DOHH2 (cell line): Measurements from ENCODE around the gene EIF2B4.
A peak's percentile ranks its signal among the peaks of the same experiment; 100 is the strongest.

Source experiments
- H3F3A ChIP-seq: fragments of 200-600 bp; sonication (generic), shearing (Covaris generic); 2 replicates; pipeline ENCODE4 v1.6.0; 2016; ENCODE audit warnings: antibody characterized with exemption, mild to moderate bottlenecking; ENCODE audit not compliant: control insufficient read depth, insufficient read depth
- H3K27ac ChIP-seq: fragments of 200-600 bp; sonication (generic); 2 replicates; pipeline ENCODE4 v1.5.1; 2014; ENCODE audit warnings: low read depth, mild to moderate bottlenecking, low read length, moderate library complexity
- H3K27me3 ChIP-seq: fragments of 200-600 bp; sonication (generic); 2 replicates; pipeline ENCODE4 v1.6.1; 2014; ENCODE audit warnings: mild to moderate bottlenecking, low read length, mixed read lengths; ENCODE audit not compliant: control insufficient read depth
- H3K36me3 ChIP-seq: fragments of 200-600 bp; sonication (generic); 2 replicates; pipeline ENCODE4 v1.6.1; 2014; ENCODE audit warnings: mild to moderate bottlenecking, low read length, moderate library complexity, mixed read lengths; ENCODE audit not compliant: control insufficient read depth
- H3K4me1 ChIP-seq: fragments of 200-600 bp; sonication (generic); 2 replicates; pipeline ENCODE4 v1.6.1; 2014; ENCODE audit warnings: mild to moderate bottlenecking, low read length, mixed read lengths; ENCODE audit not compliant: control insufficient read depth
- H3K4me2 ChIP-seq: fragments of 200-600 bp; sonication (generic); 2 replicates; pipeline ENCODE4 v1.6.0; 2014; ENCODE audit warnings: mild to moderate bottlenecking, low read length, moderate library complexity
- H3K4me3 ChIP-seq: fragments of 200-600 bp; sonication (generic); 2 replicates; pipeline ENCODE4 v1.5.1; 2014; ENCODE audit warnings: mild to moderate bottlenecking, low read length, mixed read lengths
- H3K79me2 ChIP-seq: fragments of 200-600 bp; sonication (generic); 2 replicates; pipeline ENCODE4 v1.6.1; 2014; ENCODE audit warnings: mild to moderate bottlenecking, low read length, mixed read lengths; ENCODE audit not compliant: control insufficient read depth
- H3K9me2 ChIP-seq: fragments of 200-600 bp; sonication (generic); replicated peaks from 2 replicates; pipeline ENCODE4 v1.6.1; 2014; ENCODE audit warnings: mild to moderate bottlenecking, low read length, mixed read lengths; ENCODE audit not compliant: control insufficient read depth
- H3K9me3 ChIP-seq: fragments of 200-600 bp; sonication (generic); 2 replicates; pipeline ENCODE4 v1.6.1; 2014; ENCODE audit warnings: antibody characterized with exemption, low read length, mixed read lengths; ENCODE audit not compliant: control insufficient read depth, insufficient read depth
- H4K20me1 ChIP-seq: fragments of 200-600 bp; sonication (generic); 2 replicates; pipeline ENCODE4 v1.6.0; 2014; ENCODE audit warnings: low read depth, mild to moderate bottlenecking, antibody characterized with exemption, low read length, moderate library complexity; ENCODE audit not compliant: control insufficient read depth, insufficient read depth
- EZH2phosphoT487 ChIP-seq: fragments of 200-600 bp; sonication (generic); IDR thresholded peaks from 2 replicates; pipeline ENCODE4 v1.6.1; 2017; ENCODE audit warnings: borderline replicate concordance, mild to moderate bottlenecking, antibody characterized with exemption, low read length, moderate library complexity, mixed read lengths
- TF ChIP-seq, protein P1 (sequence below): fragments of 200-600 bp; sonication (generic); IDR thresholded peaks from one replicate; pipeline ENCODE4 v1.5.1; 2014; ENCODE audit warnings: antibody characterized with exemption, mild to moderate bottlenecking, low read depth, low read length; ENCODE audit not compliant: poor library complexity, severe bottlenecking

Gene EIF2B4

DNA sequence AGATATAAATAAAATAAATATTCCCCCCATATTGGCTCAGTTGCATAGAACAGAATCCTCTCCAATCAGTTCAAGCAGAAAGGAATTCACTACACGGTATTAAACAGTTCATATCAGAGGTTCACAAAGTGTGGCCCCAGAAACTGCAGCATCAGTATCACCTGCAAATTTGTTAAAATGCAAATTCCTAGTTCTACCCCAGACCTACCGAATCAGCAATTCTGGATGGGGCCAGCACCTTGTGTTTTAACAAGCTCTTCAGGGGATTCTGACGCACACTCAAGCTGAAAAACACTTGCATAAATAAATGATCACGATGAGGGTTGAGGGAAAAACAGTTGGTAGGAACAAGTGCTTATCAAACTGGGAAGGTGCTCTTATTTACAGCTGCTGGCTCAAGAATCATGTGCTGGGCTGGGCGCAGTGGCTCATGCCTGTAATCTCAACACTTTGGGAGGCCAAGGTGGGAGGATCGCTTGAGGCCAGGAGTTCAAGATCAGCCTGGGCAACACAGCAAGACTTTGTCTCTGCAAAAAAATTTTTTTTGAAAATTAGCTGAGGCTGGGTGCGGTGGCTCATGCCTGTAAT is 19.9 kb downstream of the EIF2B4 start:
- Histone ChIP-seq H3K9me2 (no peaks in the 10 kb centered on the region), H3K79me2 (peaks cover 95% of the 10 kb centered on the region), H4K20me1 (0 out of 2 replicates have a peak, but pooled peaks cover 3% of the 10 kb centered on the region), H3F3A (peaks cover 2% of the 10 kb centered on the region; the same call in 1 of the 2 replicates), H3K9me3 (no peaks in the 10 kb centered on the region), H3K36me3 (peaks cover 20% of the 10 kb centered on the region), H3K4me3 (no peak overlapping the region), H3K27ac (no peak overlapping the region), H3K4me2 (peak overlapping the region; percentile 41), H3K27me3 (no peaks in the 10 kb centered on the region), H3K4me1 (peaks cover 34% of the 10 kb centered on the region)
- no peak for TF ChIP-seq EZH2phosphoT487
- TF ChIP-seq, protein P1, sequence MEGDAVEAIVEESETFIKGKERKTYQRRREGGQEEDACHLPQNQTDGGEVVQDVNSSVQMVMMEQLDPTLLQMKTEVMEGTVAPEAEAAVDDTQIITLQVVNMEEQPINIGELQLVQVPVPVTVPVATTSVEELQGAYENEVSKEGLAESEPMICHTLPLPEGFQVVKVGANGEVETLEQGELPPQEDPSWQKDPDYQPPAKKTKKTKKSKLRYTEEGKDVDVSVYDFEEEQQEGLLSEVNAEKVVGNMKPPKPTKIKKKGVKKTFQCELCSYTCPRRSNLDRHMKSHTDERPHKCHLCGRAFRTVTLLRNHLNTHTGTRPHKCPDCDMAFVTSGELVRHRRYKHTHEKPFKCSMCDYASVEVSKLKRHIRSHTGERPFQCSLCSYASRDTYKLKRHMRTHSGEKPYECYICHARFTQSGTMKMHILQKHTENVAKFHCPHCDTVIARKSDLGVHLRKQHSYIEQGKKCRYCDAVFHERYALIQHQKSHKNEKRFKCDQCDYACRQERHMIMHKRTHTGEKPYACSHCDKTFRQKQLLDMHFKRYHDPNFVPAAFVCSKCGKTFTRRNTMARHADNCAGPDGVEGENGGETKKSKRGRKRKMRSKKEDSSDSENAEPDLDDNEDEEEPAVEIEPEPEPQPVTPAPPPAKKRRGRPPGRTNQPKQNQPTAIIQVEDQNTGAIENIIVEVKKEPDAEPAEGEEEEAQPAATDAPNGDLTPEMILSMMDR, result no peak

DNA sequence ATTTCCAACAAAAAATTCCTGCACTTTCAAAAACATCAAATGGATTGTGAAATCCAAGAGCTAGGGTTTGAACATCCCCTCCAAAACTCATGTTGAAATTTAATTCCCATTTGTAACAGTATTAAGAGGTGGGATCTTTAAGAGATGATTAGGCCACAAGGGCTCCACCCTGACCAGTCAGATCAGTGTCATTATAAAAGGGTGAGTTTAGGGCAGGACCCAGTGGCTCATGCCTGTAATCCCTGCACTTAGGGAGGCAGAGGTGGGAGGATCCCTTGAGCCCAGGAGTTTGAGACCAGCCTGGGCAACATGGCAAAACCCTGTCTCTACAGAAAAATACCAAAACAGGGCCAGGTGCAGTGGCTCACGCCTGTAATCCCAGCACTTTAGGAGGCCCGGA is 22.5 kb downstream of the EIF2B4 start:
- no peaks in the 10 kb centered on the region for H3K9me3 ChIP-seq
- no peak for TF ChIP-seq EZH2phosphoT487
- TF ChIP-seq, protein P1, result no peak
- H3K9me2 ChIP-seq, result no peaks in the 10 kb centered on the region
- peaks cover 21% of the 10 kb centered on the region for H3K36me3 ChIP-seq
- H3K4me3 ChIP-seq, result no peak overlapping the region
- H3K4me2 ChIP-seq, result no peak overlapping the region
- H3K27ac ChIP-seq, result no peak overlapping the region
- peaks cover 17% of the 10 kb centered on the region for H3K4me1 ChIP-seq
- H3K79me2 ChIP-seq, result peaks cover 86% of the 10 kb centered on the region
- H3F3A ChIP-seq, result peaks cover 2% of the 10 kb centered on the region; the same call in 1 of the 2 replicates
- no peaks in the 10 kb centered on the region for H3K27me3 ChIP-seq
- H4K20me1 ChIP-seq, result 0 out of 2 replicates have a peak, but pooled peaks cover 3% of the 10 kb centered on the region

DNA sequence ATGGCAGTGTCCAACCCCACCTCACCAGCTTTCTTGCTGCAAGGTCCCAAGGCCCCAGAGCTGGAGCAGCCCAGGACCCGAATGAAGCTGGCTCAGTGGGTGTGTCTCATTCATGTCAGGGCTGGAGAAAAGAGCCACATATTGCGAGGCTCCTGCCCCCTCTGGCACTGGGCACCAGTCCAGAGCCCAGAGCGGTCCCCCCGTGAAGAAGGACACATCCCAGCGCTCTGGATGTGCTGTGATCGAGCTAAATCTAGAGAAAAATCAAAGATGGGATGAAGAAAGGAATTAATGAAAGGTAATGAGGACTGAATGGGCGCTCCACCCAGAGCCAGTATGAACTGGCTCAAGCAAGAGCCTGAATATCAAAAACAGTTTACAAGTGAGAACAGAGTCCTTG is 34.0 kb downstream of the EIF2B4 start:
- no peaks in the 10 kb centered on the region for H3K9me3 ChIP-seq
- H3F3A ChIP-seq, result no peaks in the 10 kb centered on the region
- TF ChIP-seq, protein P1, result no peak
- H3K4me2 ChIP-seq, result no peak overlapping the region
- H4K20me1 ChIP-seq, result no peaks in the 10 kb centered on the region
- H3K27ac ChIP-seq, result no peak overlapping the region
- no peaks in the 10 kb centered on the region for H3K79me2 ChIP-seq
- H3K9me2 ChIP-seq, result no peaks in the 10 kb centered on the region
- no peaks in the 10 kb centered on the region for H3K27me3 ChIP-seq
- H3K36me3 ChIP-seq, result peaks cover 69% of the 10 kb centered on the region
- H3K4me1 ChIP-seq, result no peaks in the 10 kb centered on the region
- no peak overlapping the region for H3K4me3 ChIP-seq
